Measurements from ENCODE around the gene PRDX4. TPM values are rescaled to one million over a fixed set of nuclear protein-coding genes. Genes with fewer than 3 reads are reported as not detected.

PRDX4 gene
- total RNA-seq, 1 experiment from 2014 or later, result 155 TPM

GRCh38 chrX:23644744-23645143, 22.5 kb upstream of the PRDX4 start:
- no TSS peak for BruUV-seq (replicated peaks)
- no peaks in the 10 kb centered on the region for H3K27me3 ChIP-seq (replicated peaks; ENCODE audit: insufficient read depth, low read depth, low read length, poor library complexity)
- POLR2A ChIA-PET (ENCODE audit: low non-redundant PET), result no interaction called here
- DNase-seq (ENCODE audit: low spot score), result no peak
- H3K4me3 ChIP-seq (ENCODE audit: low read depth, low read length, poor library complexity, severe bottlenecking), result no peak overlapping the region
- H3K9me3 ChIP-seq (ENCODE audit: low read depth, low read length, poor library complexity, severe bottlenecking), result no peaks in the 10 kb centered on the region
- H3K4me1 ChIP-seq (ENCODE audit: insufficient read depth, low read length, poor library complexity, severe bottlenecking), result no peaks in the 10 kb centered on the region
- no peak overlapping the region for H3K27ac ChIP-seq (ENCODE audit: low read depth, low read length, poor library complexity, severe bottlenecking)
- CTCF ChIA-PET, result interaction anchor here (0.7 kb wide), 1 partner anchor 1562 kb away, joined by 6 read pairs; no protein-coding TSS in a partner anchor
- TF ChIP-seq EZH2 (IDR thresholded peaks at IDR 0.05; ENCODE audit: borderline replicate concordance, low read depth, low read length, poor library complexity, severe bottlenecking), result no peak
- TF ChIP-seq, protein P1, sequence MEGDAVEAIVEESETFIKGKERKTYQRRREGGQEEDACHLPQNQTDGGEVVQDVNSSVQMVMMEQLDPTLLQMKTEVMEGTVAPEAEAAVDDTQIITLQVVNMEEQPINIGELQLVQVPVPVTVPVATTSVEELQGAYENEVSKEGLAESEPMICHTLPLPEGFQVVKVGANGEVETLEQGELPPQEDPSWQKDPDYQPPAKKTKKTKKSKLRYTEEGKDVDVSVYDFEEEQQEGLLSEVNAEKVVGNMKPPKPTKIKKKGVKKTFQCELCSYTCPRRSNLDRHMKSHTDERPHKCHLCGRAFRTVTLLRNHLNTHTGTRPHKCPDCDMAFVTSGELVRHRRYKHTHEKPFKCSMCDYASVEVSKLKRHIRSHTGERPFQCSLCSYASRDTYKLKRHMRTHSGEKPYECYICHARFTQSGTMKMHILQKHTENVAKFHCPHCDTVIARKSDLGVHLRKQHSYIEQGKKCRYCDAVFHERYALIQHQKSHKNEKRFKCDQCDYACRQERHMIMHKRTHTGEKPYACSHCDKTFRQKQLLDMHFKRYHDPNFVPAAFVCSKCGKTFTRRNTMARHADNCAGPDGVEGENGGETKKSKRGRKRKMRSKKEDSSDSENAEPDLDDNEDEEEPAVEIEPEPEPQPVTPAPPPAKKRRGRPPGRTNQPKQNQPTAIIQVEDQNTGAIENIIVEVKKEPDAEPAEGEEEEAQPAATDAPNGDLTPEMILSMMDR (conservative IDR thresholded peaks at IDR 0.05; ENCODE audit: low read depth, low read length), result no peak
- no peaks in the 10 kb centered on the region for H3K36me3 ChIP-seq (ENCODE audit: insufficient read depth, low read length, poor library complexity, severe bottlenecking)
- intact Hi-C loops (cut with micrococcal nuclease; ENCODE audit: unreplicated experiment), result no loop called here

DNA sequence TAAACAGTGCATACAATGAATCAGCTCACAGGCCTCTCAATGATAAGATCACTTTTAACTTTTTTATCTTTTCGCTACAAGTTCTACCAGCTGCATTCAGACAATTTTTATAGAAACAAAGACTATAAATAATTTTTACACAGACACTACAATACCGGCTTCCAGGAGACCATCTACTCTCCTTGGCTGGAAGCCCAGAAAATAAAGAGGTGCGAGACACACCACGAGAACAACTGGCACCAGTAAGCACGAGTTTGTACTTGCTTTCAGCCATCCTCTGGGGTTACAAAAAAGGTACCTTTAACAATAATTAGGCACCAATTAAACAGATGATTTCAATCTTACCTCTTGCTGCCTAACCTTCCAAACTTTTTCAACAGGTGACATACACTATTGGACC, 11.2 kb upstream of the PRDX4 start:
- BruUV-seq (replicated peaks), result no TSS peak
- no peak for DNase-seq (ENCODE audit: low spot score)
- H3K9me3 ChIP-seq (ENCODE audit: low read depth, low read length, poor library complexity, severe bottlenecking), result no peaks in the 10 kb centered on the region
- intact Hi-C loops (cut with micrococcal nuclease; ENCODE audit: unreplicated experiment), result no loop called here
- TF ChIP-seq EZH2 (IDR thresholded peaks at IDR 0.05; ENCODE audit: borderline replicate concordance, low read depth, low read length, poor library complexity, severe bottlenecking), result no peak
- TF ChIP-seq, protein P1 (conservative IDR thresholded peaks at IDR 0.05; ENCODE audit: low read depth, low read length), result no peak
- no peak overlapping the region for H3K4me3 ChIP-seq (ENCODE audit: low read depth, low read length, poor library complexity, severe bottlenecking)
- H3K4me1 ChIP-seq (ENCODE audit: insufficient read depth, low read length, poor library complexity, severe bottlenecking), result no peaks in the 10 kb centered on the region
- CTCF ChIA-PET, result no interaction called here
- H3K27ac ChIP-seq (ENCODE audit: low read depth, low read length, poor library complexity, severe bottlenecking), result no peak overlapping the region
- POLR2A ChIA-PET (ENCODE audit: low non-redundant PET), result no interaction called here
- H3K27me3 ChIP-seq (replicated peaks; ENCODE audit: insufficient read depth, low read depth, low read length, poor library complexity), result no peaks in the 10 kb centered on the region
- H3K36me3 ChIP-seq (ENCODE audit: insufficient read depth, low read length, poor library complexity, severe bottlenecking), result no peaks in the 10 kb centered on the region

DNA sequence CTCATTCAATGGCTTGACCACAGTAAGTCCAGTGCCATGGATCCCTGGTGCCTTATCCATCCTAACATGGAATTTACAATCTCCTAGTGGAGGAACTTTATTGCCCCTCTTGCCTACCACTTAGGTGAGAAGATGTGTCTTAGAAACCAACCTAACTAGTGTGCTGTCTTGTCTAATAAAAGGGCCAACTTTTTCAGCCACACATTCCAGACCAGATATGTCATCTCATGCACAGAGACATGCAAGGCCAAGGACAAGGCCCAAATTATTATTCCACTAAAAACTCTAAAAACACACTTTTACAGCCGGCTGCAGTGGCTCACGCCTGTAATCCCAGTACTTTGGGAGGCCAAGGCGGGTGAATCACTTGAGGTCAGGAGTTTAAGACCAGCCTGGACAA, 10.6 kb upstream of the PRDX4 start:
- Histone ChIP-seq H3K36me3 (ENCODE audit: insufficient read depth, low read length, poor library complexity, severe bottlenecking) (no peaks in the 10 kb centered on the region), H3K4me1 (ENCODE audit: insufficient read depth, low read length, poor library complexity, severe bottlenecking) (no peaks in the 10 kb centered on the region), H3K27me3 (replicated peaks; ENCODE audit: insufficient read depth, low read depth, low read length, poor library complexity) (no peaks in the 10 kb centered on the region), H3K27ac (ENCODE audit: low read depth, low read length, poor library complexity, severe bottlenecking) (no peak overlapping the region), H3K4me3 (ENCODE audit: low read depth, low read length, poor library complexity, severe bottlenecking) (no peak overlapping the region), H3K9me3 (ENCODE audit: low read depth, low read length, poor library complexity, severe bottlenecking) (no peaks in the 10 kb centered on the region)
- no peak for DNase-seq (ENCODE audit: low spot score)
- POLR2A ChIA-PET (ENCODE audit: low non-redundant PET), result no interaction called here
- intact Hi-C loops (cut with micrococcal nuclease; ENCODE audit: unreplicated experiment), result no loop called here
- CTCF ChIA-PET, result no interaction called here
- no peak for TF ChIP-seq EZH2 (IDR thresholded peaks at IDR 0.05; ENCODE audit: borderline replicate concordance, low read depth, low read length, poor library complexity, severe bottlenecking)
- TF ChIP-seq, protein P1 (conservative IDR thresholded peaks at IDR 0.05; ENCODE audit: low read depth, low read length), result no peak
- no TSS peak for BruUV-seq (replicated peaks)
